Stimulated activated memory B cell treated with anti-CD40 and anti-IgM and Interleukin-4, amounts not matched to agents 10 μg/mL and 1 μg/mL and 100 μg/mL, for 72 hours (primary cell): ENCODE results near the gene LMNA.

Experiments
- ATAC-seq: fragments of 150-1000 bp; cut with Tn5 transposase; 2 replicates; pipeline ENCODE4 v1.10.0; 2021
- H3K27ac Mint-ChIP-seq: one replicate; pipeline ENCODE4 v1.8.0; 2022; ENCODE audit warnings: mild to moderate bottlenecking, mixed read lengths
- H3K27me3 Mint-ChIP-seq: one replicate; pipeline ENCODE4 v1.8.0; 2022; ENCODE audit warnings: mixed read lengths
- H3K36me3 Mint-ChIP-seq: one replicate; pipeline ENCODE4 v1.8.0; 2022; ENCODE audit warnings: mixed read lengths
- H3K4me1 Mint-ChIP-seq: one replicate; pipeline ENCODE4 v1.8.0; 2022; ENCODE audit warnings: mixed read lengths
- H3K4me3 Mint-ChIP-seq: one replicate; pipeline ENCODE4 v1.8.0; 2022; ENCODE audit warnings: mild to moderate bottlenecking, moderate library complexity, mixed read lengths
- H3K9me3 Mint-ChIP-seq: one replicate; pipeline ENCODE4 v1.8.0; 2022; ENCODE audit warnings: mixed read lengths

The LMNA gene

DNA sequence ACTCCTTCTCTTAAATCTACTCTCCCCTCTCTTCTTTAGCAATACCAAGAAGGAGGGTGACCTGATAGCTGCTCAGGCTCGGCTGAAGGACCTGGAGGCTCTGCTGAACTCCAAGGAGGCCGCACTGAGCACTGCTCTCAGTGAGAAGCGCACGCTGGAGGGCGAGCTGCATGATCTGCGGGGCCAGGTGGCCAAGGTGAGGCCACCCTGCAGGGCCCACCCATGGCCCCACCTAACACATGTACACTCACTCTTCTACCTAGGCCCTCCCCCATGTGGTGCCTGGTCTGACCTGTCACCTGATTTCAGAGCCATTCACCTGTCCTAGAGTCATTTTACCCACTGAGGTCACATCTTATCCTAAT lies 16.0 kb downstream of the LMNA start:
- no peak for ATAC-seq
- Mint-ChIP-seq H3K9me3 (no peaks in the 10 kb centered on the region), H3K36me3 (peaks cover 30% of the 10 kb centered on the region), H3K4me3 (no peak overlapping the region), H3K27ac (peak overlapping the region; percentile 94), H3K27me3 (no peaks in the 10 kb centered on the region), H3K4me1 (peaks cover 47% of the 10 kb centered on the region)

DNA sequence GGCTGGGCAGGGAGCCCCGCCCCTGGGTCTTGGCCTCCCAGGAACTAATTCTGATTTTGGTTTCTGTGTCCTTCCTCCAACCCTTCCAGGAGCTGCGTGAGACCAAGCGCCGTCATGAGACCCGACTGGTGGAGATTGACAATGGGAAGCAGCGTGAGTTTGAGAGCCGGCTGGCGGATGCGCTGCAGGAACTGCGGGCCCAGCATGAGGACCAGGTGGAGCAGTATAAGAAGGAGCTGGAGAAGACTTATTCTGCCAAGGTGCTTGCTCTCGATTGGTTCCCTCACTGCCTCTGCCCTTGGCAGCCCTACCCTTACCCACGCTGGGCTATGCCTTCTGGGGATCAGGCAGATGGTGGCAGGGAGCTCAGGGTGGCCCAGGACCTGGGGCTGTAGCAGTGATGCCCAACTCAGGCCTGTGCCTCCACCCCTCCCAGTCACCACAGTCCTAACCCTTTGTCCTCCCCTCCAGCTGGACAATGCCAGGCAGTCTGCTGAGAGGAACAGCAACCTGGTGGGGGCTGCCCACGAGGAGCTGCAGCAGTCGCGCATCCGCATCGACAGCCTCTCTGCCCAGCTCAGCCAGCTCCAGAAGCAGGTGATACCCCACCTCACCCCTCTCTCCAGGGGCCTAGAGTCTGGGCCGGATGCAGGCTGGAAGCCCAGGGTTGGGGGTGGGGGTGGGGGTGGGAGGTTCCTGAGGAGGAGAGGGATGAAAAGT lies 20.4 kb downstream of the LMNA start:
- Mint-ChIP-seq H3K27me3 (no peaks in the 10 kb centered on the region), H3K9me3 (no peaks in the 10 kb centered on the region), H3K36me3 (peaks cover 69% of the 10 kb centered on the region), H3K4me1 (peaks cover 8% of the 10 kb centered on the region), H3K4me3 (no peak overlapping the region), H3K27ac (no peak overlapping the region)
- no peak for ATAC-seq

- Mint-ChIP-seq H3K4me3 (no peak overlapping the region), H3K36me3 (peaks cover 67% of the 10 kb centered on the region)
- no peak for ATAC-seq
Observed at GRCh38 chr1:156135930-156136871, 21.7 kb downstream of the LMNA start.

DNA sequence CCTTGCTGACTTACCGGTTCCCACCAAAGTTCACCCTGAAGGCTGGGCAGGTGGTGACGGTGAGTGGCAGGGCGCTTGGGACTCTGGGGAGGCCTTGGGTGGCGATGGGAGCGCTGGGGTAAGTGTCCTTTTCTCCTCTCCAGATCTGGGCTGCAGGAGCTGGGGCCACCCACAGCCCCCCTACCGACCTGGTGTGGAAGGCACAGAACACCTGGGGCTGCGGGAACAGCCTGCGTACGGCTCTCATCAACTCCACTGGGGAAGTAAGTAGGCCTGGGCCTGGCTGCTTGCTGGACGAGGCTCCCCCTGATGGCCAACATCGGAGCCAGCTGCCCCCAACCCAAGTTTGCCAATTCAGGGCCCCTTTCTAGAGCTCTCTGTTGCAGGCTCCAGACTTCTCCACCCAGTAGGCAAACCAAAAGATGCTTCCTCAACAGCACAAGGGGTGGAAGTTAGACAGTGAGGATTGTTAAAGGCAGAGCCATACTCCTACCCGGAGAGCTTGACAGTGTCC lies 22.5 kb downstream of the LMNA start:
- H3K36me3 Mint-ChIP-seq = peaks cover 67% of the 10 kb centered on the region
- ATAC-seq = no peak
- no peak overlapping the region for H3K27ac Mint-ChIP-seq
- H3K27me3 Mint-ChIP-seq = no peaks in the 10 kb centered on the region
- no peaks in the 10 kb centered on the region for H3K9me3 Mint-ChIP-seq
- H3K4me1 Mint-ChIP-seq = no peaks in the 10 kb centered on the region
- no peak overlapping the region for H3K4me3 Mint-ChIP-seq

More at GRCh38 chr1:156135930-156136871, 21.7 kb downstream of the LMNA start:
- Mint-ChIP-seq H3K9me3 (no peaks in the 10 kb centered on the region), H3K27me3 (no peaks in the 10 kb centered on the region), H3K4me1 (no peaks in the 10 kb centered on the region), H3K27ac (no peak overlapping the region)

- Mint-ChIP-seq H3K4me3 (no peak overlapping the region), H3K9me3 (no peaks in the 10 kb centered on the region), H3K4me1 (no peaks in the 10 kb centered on the region), H3K36me3 (peaks cover 67% of the 10 kb centered on the region), H3K27me3 (no peaks in the 10 kb centered on the region), H3K27ac (no peak overlapping the region)
- no peak for ATAC-seq
Observed at GRCh38 chr1:156138458-156138867, 24.0 kb downstream of the LMNA start.

DNA sequence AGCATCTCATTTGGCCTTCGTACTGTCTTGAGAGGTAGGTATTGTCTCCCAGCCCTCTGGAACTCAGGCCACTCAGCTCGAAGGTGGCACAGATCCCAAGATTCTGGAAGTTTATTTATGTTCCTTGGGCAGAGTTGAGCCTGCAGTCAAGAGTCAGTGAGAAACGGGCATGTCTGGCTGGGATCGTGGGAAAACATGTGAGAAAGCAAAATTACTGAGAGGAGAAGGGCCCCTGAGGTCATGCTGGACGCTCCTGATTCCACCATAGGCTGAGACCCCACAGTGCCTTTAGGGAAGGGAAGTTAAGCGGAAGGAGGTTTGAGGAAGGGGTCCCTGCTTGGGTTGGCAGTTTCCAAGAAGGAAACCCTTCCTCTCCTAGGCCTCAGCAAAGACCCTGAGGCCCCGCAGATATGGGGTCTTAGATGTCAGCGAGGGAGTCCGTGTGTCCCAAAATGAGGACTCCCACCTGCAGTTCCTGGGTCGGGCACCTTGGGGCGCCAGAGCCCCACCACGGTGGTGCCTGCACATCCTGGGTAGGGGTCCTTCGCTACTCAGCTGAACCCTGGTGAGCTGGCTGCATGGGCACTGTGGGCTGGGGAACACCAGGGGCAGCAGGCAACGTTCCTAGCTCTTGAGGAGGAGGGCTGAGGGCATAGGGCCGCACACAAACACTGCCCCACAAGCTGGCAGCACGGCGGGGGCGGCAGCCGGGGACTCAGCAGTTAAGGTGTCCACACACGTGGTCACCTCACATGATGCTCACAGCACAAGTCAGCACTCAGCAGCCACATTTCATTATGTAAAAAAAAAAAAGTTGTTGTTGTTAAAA lies 26.6 kb downstream of the LMNA start:
- Mint-ChIP-seq H3K9me3 (no peaks in the 10 kb centered on the region), H3K4me1 (peaks cover 6% of the 10 kb centered on the region), H3K36me3 (peaks cover 43% of the 10 kb centered on the region), H3K4me3 (no peak overlapping the region), H3K27me3 (peaks cover 7% of the 10 kb centered on the region), H3K27ac (no peak overlapping the region)
- ATAC-seq = no peak

GRCh38 chr1:156143765-156144489 lies 29.4 kb downstream of the LMNA start:
- Mint-ChIP-seq H3K9me3 (no peaks in the 10 kb centered on the region), H3K4me3 (no peak overlapping the region), H3K27me3 (peaks cover 15% of the 10 kb centered on the region), H3K27ac (no peak overlapping the region), H3K36me3 (peaks cover 17% of the 10 kb centered on the region), H3K4me1 (peaks cover 31% of the 10 kb centered on the region)
- ATAC-seq = no peak

- H3K9me3 Mint-ChIP-seq = no peaks in the 10 kb centered on the region
- H3K27ac Mint-ChIP-seq = no peak overlapping the region
- peaks cover 22% of the 10 kb centered on the region for H3K27me3 Mint-ChIP-seq
- peaks cover 39% of the 10 kb centered on the region for H3K4me1 Mint-ChIP-seq
- peaks cover 9% of the 10 kb centered on the region for H3K36me3 Mint-ChIP-seq
- H3K4me3 Mint-ChIP-seq = no peak overlapping the region
- no peak for ATAC-seq
Observed at GRCh38 chr1:156144742-156145141, 30.2 kb downstream of the LMNA start.

GRCh38 chr1:156145650-156146019 lies 31.1 kb downstream of the LMNA start:
- no peak for ATAC-seq
- Mint-ChIP-seq H3K36me3 (peaks cover under 1% of the 10 kb centered on the region), H3K27ac (peak overlapping the region; percentile 79), H3K4me1 (peaks cover 48% of the 10 kb centered on the region), H3K4me3 (peak overlapping the region; percentile 69), H3K27me3 (peaks cover 25% of the 10 kb centered on the region), H3K9me3 (no peaks in the 10 kb centered on the region)

GRCh38 chr1:156146020-156146768 lies 31.7 kb downstream of the LMNA start:
- Mint-ChIP-seq H3K4me3 (peak overlapping the region; percentile 69), H3K4me1 (peaks cover 53% of the 10 kb centered on the region), H3K27ac (peak overlapping the region; percentile 79), H3K27me3 (peaks cover 25% of the 10 kb centered on the region), H3K9me3 (no peaks in the 10 kb centered on the region), H3K36me3 (no peaks in the 10 kb centered on the region)
- peak; percentile 59 for ATAC-seq

GRCh38 chr1:156146769-156147405 lies 32.4 kb downstream of the LMNA start:
- Mint-ChIP-seq H3K4me3 (peak overlapping the region; percentile 69), H3K27ac (peak overlapping the region; percentile 79), H3K27me3 (peaks cover 25% of the 10 kb centered on the region), H3K4me1 (peaks cover 57% of the 10 kb centered on the region), H3K9me3 (no peaks in the 10 kb centered on the region), H3K36me3 (no peaks in the 10 kb centered on the region)
- peak; percentile 27 for ATAC-seq

GRCh38 chr1:156148216-156148615 lies 33.7 kb downstream of the LMNA start:
- H3K27ac Mint-ChIP-seq = peak overlapping the region; percentile 59
- H3K27me3 Mint-ChIP-seq = peaks cover 25% of the 10 kb centered on the region
- peak; percentile 67 for ATAC-seq
- H3K9me3 Mint-ChIP-seq = no peaks in the 10 kb centered on the region
- no peaks in the 10 kb centered on the region for H3K36me3 Mint-ChIP-seq
- H3K4me1 Mint-ChIP-seq = peaks cover 71% of the 10 kb centered on the region
- peak overlapping the region; percentile 29 for H3K4me3 Mint-ChIP-seq
